CD4-positive, alpha-beta T cell treated with Interleukin-4 for 1 hour (primary cell): ENCODE measurements around the gene NHSL1.

Experiments
- DNase-seq, 2 donors: peaks; one replicate each; pipeline ENCODE4 v3.0.0-alpha.2; 2020 to 2022

Gene NHSL1

GRCh38 chr6:138499303-138500018 lies at the start of gene NHSL1:
Gene NHSL1, minus strand, starts transcription at chr6:138499494. Its CDS starts 204 bp downstream, at chr6:138499290.
- peak in 1 of 2 donors; percentile 13 for DNase-seq

DNA sequence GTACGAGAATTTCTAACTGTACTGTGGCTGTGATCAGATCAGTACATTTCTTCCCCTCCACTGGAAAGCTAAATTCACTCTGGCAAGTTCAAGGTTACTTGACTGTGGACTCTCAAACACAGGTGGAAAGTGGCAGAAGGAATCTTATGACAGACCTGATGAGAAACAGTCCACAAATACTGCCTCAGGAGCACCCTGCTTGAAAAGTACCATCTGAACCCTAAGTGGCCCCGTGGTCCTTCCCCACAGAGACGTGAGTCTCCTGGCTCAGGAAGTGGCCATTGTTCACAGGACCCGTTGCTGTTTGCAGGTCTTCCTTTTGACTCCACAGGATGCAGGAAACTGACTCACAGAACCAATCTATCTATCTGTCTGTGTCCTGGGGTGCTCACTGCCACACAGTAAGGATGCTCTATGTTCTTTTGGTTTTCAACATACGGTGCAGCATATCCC lies 47.5 kb upstream of the NHSL1 start:
- DNase-seq, result no peak

- no peak for DNase-seq
Measured at GRCh38 chr6:138545621-138545980, 46.3 kb upstream of the NHSL1 start.

DNA sequence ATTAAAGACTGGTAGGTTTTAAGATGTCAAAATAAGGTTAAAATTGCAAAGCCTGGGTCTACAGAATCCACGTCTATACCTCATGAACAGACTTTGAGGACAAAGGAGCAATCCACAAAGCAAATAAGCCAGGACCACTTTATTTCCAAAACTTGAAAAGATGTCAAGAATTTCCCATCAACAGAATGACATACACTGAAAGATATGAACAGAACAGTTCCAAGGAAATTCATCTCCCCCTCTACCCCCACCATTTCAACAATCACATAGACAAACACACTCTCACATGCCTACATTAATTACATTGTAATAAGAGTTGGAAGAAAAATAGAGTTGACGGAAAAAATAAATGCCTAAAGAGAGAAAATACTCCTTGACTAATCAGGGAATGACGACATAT lies 45.2 kb upstream of the NHSL1 start:
- DNase-seq, result no peak

DNA sequence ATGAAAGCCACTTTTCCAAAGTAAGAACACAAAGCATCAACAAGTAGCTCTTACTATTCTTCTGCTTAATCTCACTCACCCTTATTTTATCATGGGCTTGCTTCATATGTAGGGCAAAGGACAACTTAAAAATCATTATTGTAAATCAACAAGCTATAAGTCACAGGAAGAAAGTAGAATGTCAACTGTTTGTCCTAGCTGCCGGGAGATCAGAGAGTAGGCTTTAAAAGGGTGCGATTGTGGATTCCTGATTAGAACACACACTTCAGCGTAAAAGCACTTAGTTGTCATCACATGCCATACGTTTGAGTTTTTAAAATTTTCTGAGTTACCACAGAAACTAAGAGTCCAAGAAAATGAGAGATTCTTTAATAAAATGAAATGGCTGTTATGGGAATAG lies 44.4 kb upstream of the NHSL1 start:
- DNase-seq, result no peak

GRCh38 chr6:138541823-138542481 lies 42.7 kb upstream of the NHSL1 start:
- DNase-seq, result no peak

DNA sequence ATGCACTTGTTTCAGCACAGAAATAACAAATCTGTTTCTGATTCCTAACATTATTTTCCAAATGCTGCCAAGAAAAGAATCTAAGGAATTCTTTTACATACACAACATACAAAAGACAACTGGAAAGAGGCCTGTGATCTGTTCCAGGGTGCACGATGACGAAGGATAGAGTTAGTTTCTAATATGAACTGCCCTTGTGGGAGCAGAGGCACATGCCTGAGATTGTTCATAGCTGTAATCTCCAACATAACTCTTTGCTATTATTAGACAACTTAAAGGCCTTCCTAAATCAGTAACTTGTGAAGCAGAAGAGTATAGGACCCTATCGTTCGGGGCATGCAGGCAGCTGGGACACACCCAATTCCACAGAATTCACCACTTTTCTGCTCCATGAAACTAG lies 41.2 kb upstream of the NHSL1 start:
- no peak for DNase-seq

DNA sequence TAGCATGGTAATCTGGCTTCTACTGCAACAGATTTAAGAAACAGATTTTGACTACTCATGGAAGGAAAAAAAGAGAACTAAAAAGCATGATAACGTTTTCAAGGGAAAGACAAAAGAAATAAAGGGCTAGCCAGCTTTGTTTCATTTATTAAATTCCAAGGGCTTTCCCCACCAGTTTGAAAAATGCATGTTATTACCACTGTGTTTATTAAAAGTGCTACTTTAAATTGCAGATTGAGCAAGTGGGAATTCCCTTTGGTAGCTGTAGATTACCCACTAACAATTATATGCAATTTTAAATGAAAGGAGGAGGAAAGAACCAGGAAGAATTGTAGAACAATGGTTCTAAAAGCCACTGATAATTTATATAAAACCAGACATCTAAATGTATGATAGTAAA lies 40.6 kb upstream of the NHSL1 start:
- no peak for DNase-seq

- no peak for DNase-seq
Measured at GRCh38 chr6:138538390-138539031, 39.2 kb upstream of the NHSL1 start.

DNA sequence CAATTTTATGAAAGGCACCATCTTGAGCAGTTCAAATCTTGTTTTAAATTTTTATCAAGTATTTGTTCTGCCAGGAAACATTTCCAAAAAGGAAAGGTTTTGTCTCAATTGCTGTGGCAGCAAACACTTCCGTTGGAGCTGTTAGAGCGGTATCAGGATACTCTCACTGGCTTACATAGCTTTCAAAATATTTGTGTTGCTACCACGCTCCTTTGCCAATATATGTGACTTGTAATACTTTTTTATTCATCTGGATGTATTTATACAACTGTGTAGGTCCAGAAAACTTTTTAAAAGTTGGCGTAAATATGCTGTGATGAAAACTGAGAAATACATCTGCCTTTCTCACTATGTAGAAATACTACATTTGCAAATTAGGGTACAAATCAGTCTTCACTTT lies 37.8 kb upstream of the NHSL1 start:
- DNase-seq, result no peak

GRCh38 chr6:138535728-138536455 lies 36.6 kb upstream of the NHSL1 start:
- no peak for DNase-seq

GRCh38 chr6:138533667-138534066 lies 34.4 kb upstream of the NHSL1 start:
- DNase-seq, result no peak

DNA sequence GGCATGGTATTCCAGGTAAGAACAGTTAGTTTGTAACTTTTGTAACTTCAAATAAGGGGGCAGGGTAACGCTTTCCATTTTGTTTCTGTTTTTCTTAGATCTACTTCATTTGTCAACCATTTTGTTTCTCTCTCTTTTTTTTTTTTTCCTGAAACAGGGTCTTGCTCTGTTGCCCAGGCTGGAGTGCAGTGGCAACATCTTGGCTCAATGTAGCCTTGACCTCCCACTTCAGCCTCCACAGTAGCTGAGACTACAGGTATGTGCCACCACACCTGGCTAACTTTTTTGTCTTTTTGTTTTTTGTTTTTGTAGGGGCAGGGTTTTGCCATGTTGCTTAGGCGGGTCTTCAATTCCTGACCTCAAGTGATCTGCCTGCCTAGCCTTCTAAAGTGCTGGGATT lies 32.1 kb upstream of the NHSL1 start:
- no peak for DNase-seq

- DNase-seq, result no peak
Measured at GRCh38 chr6:138529478-138529877, 30.2 kb upstream of the NHSL1 start.

DNA sequence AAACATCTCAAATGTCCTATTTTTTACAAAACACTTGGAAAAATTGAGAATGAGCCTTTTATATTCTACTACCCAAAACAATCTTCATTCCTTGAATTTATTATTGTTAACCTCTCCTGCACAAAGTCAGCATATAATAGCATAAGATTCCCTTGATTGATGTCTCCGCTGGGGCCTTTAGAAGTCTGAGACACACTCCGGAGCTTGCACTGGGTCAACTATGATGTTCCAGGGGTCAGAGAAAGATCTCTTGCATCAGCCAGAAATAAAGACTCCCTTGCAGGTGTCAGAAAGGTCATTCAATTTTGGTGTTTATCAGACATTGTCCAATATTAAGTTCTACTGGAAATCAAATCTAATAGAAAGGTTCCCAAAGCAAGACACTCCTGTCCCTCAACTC lies 29.7 kb upstream of the NHSL1 start:
- DNase-seq, result no peak

- no peak for DNase-seq
Measured at GRCh38 chr6:138528137-138528536, 28.8 kb upstream of the NHSL1 start.

- DNase-seq, result no peak
Measured at GRCh38 chr6:138527411-138528088, 28.3 kb upstream of the NHSL1 start.

DNA sequence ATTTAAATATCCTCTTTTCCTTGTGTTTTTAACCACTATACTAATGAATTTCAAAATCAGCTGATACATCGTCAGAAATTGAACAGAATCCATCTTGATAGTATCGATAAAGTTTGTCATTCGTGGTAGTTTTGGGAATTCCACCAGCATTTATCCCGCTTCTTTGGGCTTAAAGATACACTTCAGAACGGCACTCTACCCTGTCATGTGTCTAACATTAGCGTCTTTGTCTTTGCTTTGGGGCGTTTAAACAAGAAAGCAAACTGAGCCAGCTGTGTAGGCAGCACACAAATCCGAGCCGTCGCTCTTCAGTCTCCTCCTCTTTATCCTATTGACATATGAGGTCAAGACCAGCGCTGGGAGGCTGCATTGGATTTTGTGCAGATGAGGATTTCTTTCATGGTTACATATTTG lies 27.5 kb upstream of the NHSL1 start:
- DNase-seq, result no peak

- no peak for DNase-seq
Measured at GRCh38 chr6:138525355-138525754, 26.1 kb upstream of the NHSL1 start.

DNA sequence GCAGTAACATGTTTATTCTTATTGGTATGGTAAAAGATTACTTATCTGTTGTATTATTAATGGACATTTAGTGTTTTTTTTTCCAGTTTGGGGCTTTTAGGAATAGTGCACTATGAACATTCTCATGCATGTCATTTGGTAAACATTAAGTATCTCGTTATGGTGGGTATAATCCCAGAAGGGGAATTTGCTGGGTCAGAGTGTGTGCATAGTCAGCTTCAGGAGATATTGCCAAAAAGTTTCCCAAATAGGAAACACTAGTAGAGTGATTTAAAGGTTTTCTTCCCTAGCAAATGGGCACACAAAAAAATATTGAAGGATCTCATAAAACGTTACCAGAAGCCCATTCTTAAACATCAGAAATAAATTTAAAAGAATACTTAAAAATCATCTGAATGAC lies 25.2 kb upstream of the NHSL1 start:
- DNase-seq, result no peak

GRCh38 chr6:138523347-138524210 lies 24.3 kb upstream of the NHSL1 start:
- no peak for DNase-seq

GRCh38 chr6:138522611-138523010 lies 23.3 kb upstream of the NHSL1 start:
- no peak for DNase-seq
